HCT116 (cell line): ENCODE data around the gene CASTOR2. TPM values are rescaled to one million over a fixed set of nuclear protein-coding genes. Genes with fewer than 3 reads are reported as not detected.

Experiments
- ATAC-seq: fragments of 200-7000 bp; cut with Tn5 transposase; 2 replicates; pipeline ENCODE4 v1.9.1; 2020; ENCODE audit warnings: mild to moderate bottlenecking, moderate library complexity
- BruUV-seq: library from RNA; stranded (reverse); fragments of 400-500 nt; replicated peaks from 2 replicates; lab custom pipeline; 2021; lab: Mats Ljungman, UMichigan
- CTCF ChIA-PET: fragments of 300-600 bp; sonication (Branson Sonifier 250); formaldehyde crosslinking; loops from one replicate; lab custom pipeline; 2021; ENCODE audit warnings: antibody characterized with exemption; lab: Charles Lee
- POLR2A ChIA-PET: fragments of 300-600, 350-600 bp; sonication (Branson Sonifier 250); formaldehyde crosslinking; loops from one replicate; lab custom pipeline; 2021; ENCODE audit warnings: antibody characterized with exemption; lab: Charles Lee
- RAD21 ChIA-PET, 2 experiments: fragments of 300-600 bp; sonication (Branson Sonifier 250); formaldehyde crosslinking; loops; one replicate each; lab custom pipeline; 2023; ENCODE audit warnings: low total read pairs in 2 of 2; ENCODE audit not compliant: uncharacterized antibody in 2 of 2, unreplicated experiment in 2 of 2, low non-redundant PET in 1 of 2; lab: Charles Lee
- DNase-seq: peaks from one replicate; pipeline ENCODE4 v3.0.0-alpha.2; 2010; ENCODE audit warnings: low read depth, low spot score
- H2AFZ ChIP-seq: fragments of 200-600 bp; shearing (Covaris generic), sonication (generic); 2 replicates; pipeline ENCODE4 v1.6.1; 2017; ENCODE audit warnings: low read depth, mixed run types, mixed read lengths, antibody characterized with exemption, low read length; ENCODE audit not compliant: poor library complexity, severe bottlenecking
- H3K27ac ChIP-seq: 2 replicates; pipeline ENCODE4 v1.5.1; 2012; ENCODE audit warnings: low read depth, low read length
- H3K27me3 ChIP-seq: fragments of 200-600 bp; sonication (generic); 2 replicates; pipeline ENCODE4 v1.6.1; 2016; ENCODE audit warnings: mixed run types, low read length, mixed read lengths; ENCODE audit not compliant: insufficient read depth
- H3K36me3 ChIP-seq, 2 experiments: fragments of 200-500 bp in 1 of 2; fragments of 200-600 bp in 1 of 2; sonication (Bioruptor generic) in 1 of 2; sonication (generic) in 1 of 2; 2 replicates each; pipeline versions ENCODE4 v1.5.1 to v1.6.1; 2014 to 2016; ENCODE audit warnings: low read length in 2 of 2, inconsistent platforms in 1 of 2, mixed read lengths in 1 of 2, mixed run types in 1 of 2; ENCODE audit not compliant: insufficient read depth in 2 of 2, control insufficient read depth in 1 of 2
- H3K4me1 ChIP-seq, 2 experiments: fragments of 200-600 bp in 1 of 2; sonication (generic) in 1 of 2; 2 replicates each; pipeline versions ENCODE4 v1.5.1 to v1.6.1; 2012 to 2017; ENCODE audit warnings: low read length in 2 of 2, inconsistent platforms in 1 of 2, mild to moderate bottlenecking in 1 of 2, mixed read lengths in 1 of 2, mixed run types in 1 of 2, moderate library complexity in 1 of 2; ENCODE audit not compliant: insufficient read depth in 2 of 2, control insufficient read depth in 1 of 2
- H3K4me2 ChIP-seq: fragments of 200-600 bp; sonication (generic); 2 replicates; pipeline ENCODE4 v1.6.1; 2017; ENCODE audit warnings: mixed run types, low read length, mixed read lengths
- H3K4me3 ChIP-seq, 2 experiments: fragments of 200-600 bp in 1 of 2; sonication (generic) in 1 of 2; replicated peaks in 1 of 2; 2 replicates each; pipeline ENCODE4 v1.5.1; 2011 to 2016; ENCODE audit warnings: low read length in 2 of 2, control low read depth in 1 of 2, low read depth in 1 of 2, mild to moderate bottlenecking in 1 of 2, mixed read lengths in 1 of 2, mixed run types in 1 of 2
- H3K79me2 ChIP-seq: fragments of 200-600 bp; sonication (generic); 2 replicates; pipeline ENCODE4 v1.6.1; 2017; ENCODE audit warnings: mild to moderate bottlenecking, mixed run types, low read length, moderate library complexity, mixed read lengths; ENCODE audit not compliant: insufficient read depth
- H3K9ac ChIP-seq: fragments of 200-600 bp; sonication (generic); 2 replicates; pipeline ENCODE4 v1.6.1; 2016; ENCODE audit warnings: low read length, mixed read lengths
- H3K9me2 ChIP-seq: fragments of 200-600 bp; sonication (generic), shearing (Covaris generic); 2 replicates; pipeline ENCODE4 v1.6.1; 2017; ENCODE audit warnings: mixed run types, mild to moderate bottlenecking, moderate library complexity; ENCODE audit not compliant: insufficient read depth
- H3K9me3 ChIP-seq, 2 experiments: fragments of 200-500 bp in 1 of 2; fragments of 200-600 bp in 1 of 2; sonication (Bioruptor generic) in 1 of 2; sonication (generic) in 1 of 2; 2 replicates each; pipeline ENCODE4 v1.6.1; 2014 to 2017; ENCODE audit warnings: low read length in 2 of 2, mixed read lengths in 2 of 2, inconsistent platforms in 1 of 2, low read depth in 1 of 2, mild to moderate bottlenecking in 1 of 2, mixed run types in 1 of 2, moderate library complexity in 1 of 2; ENCODE audit not compliant: control insufficient read depth in 1 of 2, insufficient read depth in 1 of 2
- H4K20me1 ChIP-seq: fragments of 200-600 bp; sonication (generic), shearing (Covaris generic); 2 replicates; pipeline ENCODE4 v1.6.1; 2017; ENCODE audit warnings: mixed run types, mild to moderate bottlenecking, moderate library complexity; ENCODE audit not compliant: insufficient read depth
- ATF3 ChIP-seq: IDR thresholded peaks from 2 replicates; pipeline ENCODE4 v1.6.1; 2012
- EGR1 ChIP-seq: IDR thresholded peaks from 2 replicates; pipeline ENCODE4 v1.6.1; 2012; ENCODE audit warnings: low read depth
- ELF1 ChIP-seq: IDR thresholded peaks from 2 replicates; pipeline ENCODE4 v1.6.1; 2012; ENCODE audit warnings: low read depth, borderline replicate concordance
- EZH2 ChIP-seq: fragments of 200-600 bp; sonication (generic); IDR thresholded peaks from 2 replicates; pipeline ENCODE4 v1.6.1; 2017; ENCODE audit warnings: antibody characterized with exemption, mixed run types
- JUND ChIP-seq: IDR thresholded peaks from 2 replicates; pipeline ENCODE4 v1.6.1; 2012
- POLR2A ChIP-seq: IDR thresholded peaks from 2 replicates; pipeline ENCODE4 v1.7.0; 2011; ENCODE audit warnings: borderline replicate concordance; ENCODE audit not compliant: insufficient read depth, insufficient read length; ENCODE audit errors: extremely low read depth
- REST ChIP-seq: IDR thresholded peaks from 2 replicates; pipeline ENCODE4 v1.6.1; 2012; ENCODE audit warnings: low read depth
- ZNF274 ChIP-seq: fragments of 200-500 bp; sonication (Bioruptor generic); IDR thresholded peaks from 2 replicates; pipeline ENCODE4 v1.6.1; 2014; ENCODE audit warnings: mild to moderate bottlenecking, low read depth, low read length, inconsistent platforms
- intact Hi-C: fragments of 100-400 bp; cut with micrococcal nuclease; formaldehyde crosslinking; loops from 2 replicates; pipeline ENCODE4 v1.10.0; 2022
- total RNA-seq: library from RNA; stranded (reverse); gene quantifications from one replicate; pipeline ENCODE4 v1.2.1, GENCODE V29; 2021; ENCODE audit not compliant: unreplicated experiment

Gene CASTOR2
- total RNA-seq, 1 experiment from 2014 or later, result 9.4 TPM

DNA sequence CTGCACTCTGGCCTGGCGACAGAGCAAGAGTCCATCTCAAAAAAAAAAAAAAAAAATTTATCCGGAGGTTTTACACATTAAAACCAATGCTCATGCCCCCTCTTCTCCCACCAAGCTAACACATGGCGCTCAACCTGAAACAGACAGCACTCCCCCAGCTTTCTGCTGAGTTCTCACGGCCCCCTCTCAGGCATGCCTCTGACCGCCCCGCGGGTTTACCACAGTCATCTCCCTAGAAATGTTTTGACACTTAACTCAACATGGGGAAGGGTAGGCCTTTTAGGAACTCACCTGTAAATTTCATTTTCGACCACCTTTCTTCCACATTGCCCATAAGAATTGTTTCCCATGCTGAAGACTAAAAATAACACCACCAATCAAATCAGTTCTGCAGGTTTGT lies 99.8 kb downstream of the CASTOR2 start:
- no TSS peak for BruUV-seq
- Histone ChIP-seq H3K4me1 (no peaks in the 10 kb centered on the region), H3K9me3 (no peaks in the 10 kb centered on the region), H2AFZ (no peak overlapping the region)
- DNase-seq, result no peak
- TF ChIP-seq ELF1 (no peak), REST (no peak), ZNF274 (no peak), EZH2 (no peak), ATF3 (no peak), EGR1 (no peak), POLR2A (no peak), JUND (no peak)
- TF ChIP-seq, all 23 proteins: peak for 0
- Histone ChIP-seq H3K4me3 (no peak overlapping the region), H3K4me2 (no peak overlapping the region), H3K79me2 (no peaks in the 10 kb centered on the region), H3K9me2 (no peaks in the 10 kb centered on the region), H3K9ac (no peak overlapping the region), H3K36me3 (peaks cover 16 to 25% of the 10 kb centered on the region in 2 experiments; a peak in 3 of 4 replicates), H4K20me1 (no peaks in the 10 kb centered on the region), H3K27me3 (no peaks in the 10 kb centered on the region), H3K27ac (no peak overlapping the region)
- no peak for ATAC-seq
- ChIA-PET RAD21 (no interaction called here), POLR2A (no interaction called here), CTCF (no interaction called here)
- intact Hi-C loops, result no loop called here
